Osteoblast (primary cell): ENCODE measurements around the gene LHPP. TPM values are rescaled to one million over a fixed set of nuclear protein-coding genes. Genes with fewer than 3 reads are reported as not detected.

Experiments
- DNase-seq: peaks from one replicate; pipeline ENCODE4 v3.0.0; 2011; ENCODE audit warnings: low spot score, mixed read lengths; ENCODE audit not compliant: insufficient read length; ENCODE audit errors: missing footprints
- H2AFZ ChIP-seq: 2 replicates; pipeline ENCODE4 v1.6.0; 2011; ENCODE audit warnings: mild to moderate bottlenecking, low read length
- H3K27ac ChIP-seq: 2 replicates; pipeline ENCODE4 v1.5.1; 2011; ENCODE audit warnings: mild to moderate bottlenecking, low read depth, low read length, moderate library complexity
- H3K27me3 ChIP-seq: 2 replicates; pipeline ENCODE4 v1.6.0; 2012; ENCODE audit warnings: mild to moderate bottlenecking, control low read depth, inconsistent platforms, low read length, moderate library complexity; ENCODE audit not compliant: insufficient read depth
- H3K36me3 ChIP-seq: 2 replicates; pipeline ENCODE4 v1.5.1; 2011; ENCODE audit warnings: mild to moderate bottlenecking, low read length, control low read depth, moderate library complexity; ENCODE audit not compliant: insufficient read depth
- H3K4me1 ChIP-seq: 2 replicates; pipeline ENCODE4 v1.5.1; 2011; ENCODE audit warnings: mild to moderate bottlenecking, low read length, control low read depth, moderate library complexity; ENCODE audit not compliant: insufficient read depth
- H3K4me2 ChIP-seq: 2 replicates; pipeline ENCODE4 v1.6.0; 2011; ENCODE audit warnings: mild to moderate bottlenecking, low read length; ENCODE audit not compliant: insufficient read depth
- H3K4me3 ChIP-seq: fragments of 200-600 bp; sonication (generic); 3 replicates; pipeline ENCODE4 v1.5.1; 2012; ENCODE audit warnings: mild to moderate bottlenecking, low read length, inconsistent platforms; ENCODE audit not compliant: insufficient read depth
- H3K79me2 ChIP-seq: 2 replicates; pipeline ENCODE4 v1.6.0; 2012; ENCODE audit warnings: mild to moderate bottlenecking, low read length, control low read depth, inconsistent platforms; ENCODE audit not compliant: insufficient read depth
- H3K9me3 ChIP-seq: 2 replicates; pipeline ENCODE4 v1.5.1; 2011; ENCODE audit warnings: low read depth, low read length, control low read depth
- H4K20me1 ChIP-seq: 2 replicates; pipeline ENCODE4 v1.6.0; 2012; ENCODE audit warnings: mild to moderate bottlenecking, low read length, control low read depth; ENCODE audit not compliant: insufficient read depth
- CTCF ChIP-seq: IDR thresholded peaks from 2 replicates; pipeline ENCODE4 v1.5.1; 2011; ENCODE audit warnings: mild to moderate bottlenecking, low read depth, low read length, moderate library complexity; ENCODE audit errors: extremely low read depth
- total RNA-seq: library from RNA; depleted of rRNA; stranded (reverse); fragments of >200 nt; gene quantifications from 2 replicates; pipeline ENCODE4 v1.2.3, GENCODE V29; 2012

Gene LHPP
- total RNA-seq, 1 donor = 17.7 TPM

GRCh38 chr10:124624895-124625294, 163.3 kb downstream of the LHPP start:
- no peak overlapping the region for H2AFZ ChIP-seq
- no peaks in the 10 kb centered on the region for H3K4me1 ChIP-seq
- H3K9me3 ChIP-seq = no peaks in the 10 kb centered on the region
- DNase-seq = no peak
- H3K4me3 ChIP-seq = no peak overlapping the region
- H3K27ac ChIP-seq = no peak overlapping the region
- no peak overlapping the region for H3K4me2 ChIP-seq
- H3K79me2 ChIP-seq = no peaks in the 10 kb centered on the region
- no peaks in the 10 kb centered on the region for H3K27me3 ChIP-seq
- H3K36me3 ChIP-seq = no peaks in the 10 kb centered on the region
- no peak for TF ChIP-seq CTCF
- H4K20me1 ChIP-seq = peaks cover 30% of the 10 kb centered on the region

GRCh38 chr10:124625831-124626238, 164.2 kb downstream of the LHPP start:
- Histone ChIP-seq H3K36me3 (no peaks in the 10 kb centered on the region), H3K4me3 (no peak overlapping the region), H3K27me3 (no peaks in the 10 kb centered on the region), H3K79me2 (no peaks in the 10 kb centered on the region), H3K9me3 (no peaks in the 10 kb centered on the region), H3K27ac (no peak overlapping the region), H2AFZ (no peak overlapping the region), H3K4me1 (no peaks in the 10 kb centered on the region), H4K20me1 (peaks cover 30% of the 10 kb centered on the region), H3K4me2 (no peak overlapping the region)
- no peak for DNase-seq
- TF ChIP-seq CTCF = no peak

- DNase-seq = no peak
- no peaks in the 10 kb centered on the region for H3K4me1 ChIP-seq
- H4K20me1 ChIP-seq = peaks cover 36% of the 10 kb centered on the region
- no peaks in the 10 kb centered on the region for H3K9me3 ChIP-seq
- H3K4me2 ChIP-seq = no peak overlapping the region
- H3K36me3 ChIP-seq = no peaks in the 10 kb centered on the region
- H3K79me2 ChIP-seq = no peaks in the 10 kb centered on the region
- H3K27me3 ChIP-seq = no peaks in the 10 kb centered on the region
- no peak for TF ChIP-seq CTCF
- H3K4me3 ChIP-seq = no peak overlapping the region
- no peak overlapping the region for H3K27ac ChIP-seq
- H2AFZ ChIP-seq = no peak overlapping the region
Observed at GRCh38 chr10:124626759-124627380, 165.2 kb downstream of the LHPP start.

GRCh38 chr10:124627866-124628675, 166.4 kb downstream of the LHPP start:
- Histone ChIP-seq H3K27me3 (no peaks in the 10 kb centered on the region), H4K20me1 (peaks cover 36% of the 10 kb centered on the region), H3K4me2 (no peak overlapping the region), H3K79me2 (no peaks in the 10 kb centered on the region), H2AFZ (no peak overlapping the region), H3K27ac (no peak overlapping the region), H3K36me3 (no peaks in the 10 kb centered on the region), H3K9me3 (no peaks in the 10 kb centered on the region), H3K4me1 (no peaks in the 10 kb centered on the region), H3K4me3 (no peak overlapping the region)
- no peak for DNase-seq
- no peak for TF ChIP-seq CTCF
